Inflammatory macrophage treated with lipopolysaccharide for 1 hour (primary cell): Measurements from ENCODE around the gene SKAP1.
"Not testable (repeated sequence)": the region's sequence is repeated elsewhere in the genome, so short reads cannot be mapped to it uniquely, and the experiment has no call there.

Experiments used
- DNase-seq, 2 donors: peaks; one replicate each; pipeline ENCODE4 v3.0.0-alpha.2; 2020 to 2022

The SKAP1 gene

GRCh38 chr17:48363161-48363560, 66.9 kb downstream of the SKAP1 start:
- no peak for DNase-seq

- DNase-seq: not testable (repeated sequence)
These were observed 69.0 kb downstream of the SKAP1 start for GRCh38 chr17:48360861-48361633.

- no peak for DNase-seq
These were observed 72.0 kb downstream of the SKAP1 start for GRCh38 chr17:48357779-48358602.

GRCh38 chr17:48356866-48357265, 73.1 kb downstream of the SKAP1 start:
- DNase-seq: no peak

- no peak for DNase-seq
These were observed 77.4 kb downstream of the SKAP1 start for GRCh38 chr17:48352630-48353029.

GRCh38 chr17:48351911-48352332, 78.1 kb downstream of the SKAP1 start:
- peak; percentile 18 to 57 for DNase-seq

GRCh38 chr17:48348352-48348751, 81.7 kb downstream of the SKAP1 start:
- no peak for DNase-seq

- DNase-seq: no peak
These were observed 82.8 kb downstream of the SKAP1 start for GRCh38 chr17:48347177-48347576.

GRCh38 chr17:48344251-48344650, 85.8 kb downstream of the SKAP1 start:
- no peak for DNase-seq

- DNase-seq: no peak
These were observed 89.1 kb downstream of the SKAP1 start for GRCh38 chr17:48340916-48341315.

GRCh38 chr17:48338720-48339119, 91.3 kb downstream of the SKAP1 start:
- DNase-seq: no peak

GRCh38 chr17:48337903-48338302, 92.1 kb downstream of the SKAP1 start:
- not testable (repeated sequence) for DNase-seq

- no peak for DNase-seq
These were observed 93.0 kb downstream of the SKAP1 start for GRCh38 chr17:48336986-48337385.

- DNase-seq: peak; percentile 42 to 94
These were observed 94.0 kb downstream of the SKAP1 start for GRCh38 chr17:48335858-48336500.

GRCh38 chr17:48335146-48335784, 94.7 kb downstream of the SKAP1 start:
- DNase-seq: no peak

GRCh38 chr17:48333034-48333530, 96.9 kb downstream of the SKAP1 start:
- DNase-seq: peak; percentile 18 to 37

- no peak for DNase-seq
These were observed 99.1 kb downstream of the SKAP1 start for GRCh38 chr17:48330887-48331286.

- no peak for DNase-seq
These were observed 99.6 kb downstream of the SKAP1 start for GRCh38 chr17:48330421-48330820.

GRCh38 chr17:48328457-48328856, 101.6 kb downstream of the SKAP1 start:
- no peak for DNase-seq

GRCh38 chr17:48326310-48326709, 103.7 kb downstream of the SKAP1 start:
- DNase-seq: no peak

GRCh38 chr17:48322060-48322459, 108.0 kb downstream of the SKAP1 start:
- DNase-seq: no peak

- no peak for DNase-seq
These were observed 112.3 kb downstream of the SKAP1 start for GRCh38 chr17:48317732-48318131.

- DNase-seq: no peak
These were observed 115.3 kb downstream of the SKAP1 start for GRCh38 chr17:48314716-48315115.
